Transverse colon (tissue), 4 donors: ENCODE data around the gene DCANP1. TPM values are rescaled to one million over a fixed set of nuclear protein-coding genes. Genes with fewer than 3 reads are reported as not detected.
A peak's percentile ranks its signal among the peaks of the same experiment; 100 is the strongest.

ENCODE experiments used
- DNase-seq: peaks from one replicate; pipeline ENCODE4 v3.0.0-alpha.2; 2019
- H3K27ac ChIP-seq, 4 donors: fragments of 200-600 bp; sonication (generic); 2 replicates each; pipeline ENCODE4 v1.5.1; 2016 to 2018; ENCODE audit warnings: inconsistent platforms in 4 of 4
- H3K27me3 ChIP-seq: fragments of 200-600 bp; sonication (generic); 2 replicates; pipeline ENCODE4 v1.5.1; 2017; ENCODE audit warnings: inconsistent platforms
- H3K36me3 ChIP-seq, 4 donors: fragments of 200-600 bp; sonication (generic); 2 replicates each; pipeline ENCODE4 v1.5.1; 2017 to 2019; ENCODE audit warnings: inconsistent platforms in 4 of 4
- H3K4me1 ChIP-seq, 4 donors: fragments of 200-600 bp; sonication (generic); 2 replicates each; pipeline ENCODE4 v1.5.1; 2017 to 2020; ENCODE audit warnings: inconsistent platforms in 4 of 4
- H3K4me3 ChIP-seq, 4 donors: fragments of 200-600 bp; sonication (generic); 1 replicate in 1 of 4; 2 replicates in 3 of 4; pipeline versions ENCODE4 v1.5.1 to v1.6.1; 2017 to 2019; ENCODE audit warnings: inconsistent platforms in 4 of 4
- H3K9me3 ChIP-seq, 2 donors: fragments of 200-600 bp; sonication (generic); 2 replicates each; pipeline ENCODE4 v1.5.1; 2017 to 2019; ENCODE audit warnings: inconsistent platforms in 2 of 2
- CTCF ChIP-seq, 5 experiments: fragments of 200-600 bp in 3 of 5; fragments of 450-650 bp in 2 of 5; sonication (generic) in 3 of 5; IDR thresholded peaks; 1 replicate in 2 of 5; 2 replicates in 3 of 5; pipeline ENCODE4 v1.5.1; 2016 to 2017; ENCODE audit warnings: antibody characterized with exemption in 5 of 5, inconsistent platforms in 3 of 5, mild to moderate bottlenecking in 2 of 5, moderate library complexity in 1 of 5
- EP300 ChIP-seq: sonication (generic); formaldehyde crosslinking; IDR thresholded peaks from one replicate; pipeline ENCODE4 v1.6.1; 2017; ENCODE audit warnings: antibody characterized with exemption, low read depth
- POLR2A ChIP-seq: fragments of 450-650 bp; IDR thresholded peaks from one replicate; pipeline ENCODE4 v1.6.1; 2016; ENCODE audit warnings: antibody characterized with exemption, mild to moderate bottlenecking, moderate library complexity
- POLR2AphosphoS5 ChIP-seq, 3 donors: sonication (generic); formaldehyde crosslinking; IDR thresholded peaks; one replicate each; pipeline ENCODE4 v1.6.1; 2016; ENCODE audit warnings: antibody characterized with exemption in 3 of 3
- WGBS, 2 donors: methylation state at CpG; one replicate each; pipeline ENCODE4 v1.1.5; 2018; ENCODE audit warnings: low coverage in 1 of 2; 5-methylcytosine and 5-hydroxymethylcytosine counted together
- in situ Hi-C, 4 donors: fragments of 200-750 bp; cut with MboI; loops; one replicate each; pipeline versions ENCODE4 v1.15.0 to v1.15.1; 2017; ENCODE audit warnings: low sequenced_read_pairs in 3 of 4, low pct_ligation_motif_present in 1 of 4, low pct_unique_long_range_greater_than_20kb in 1 of 4
- intact Hi-C: fragments of 100-400 bp; cut with DNase I; formaldehyde crosslinking; loops from one replicate; pipeline ENCODE4 v1.15.1; 2023; ENCODE audit warnings: low total_unique reads
- total RNA-seq, 4 donors: library from RNA; depleted of rRNA; stranded (reverse); fragments of >200 nt; gene quantifications; one replicate each; pipeline ENCODE4 v1.1.0, GENCODE V29; 2016

The DCANP1 gene
- total RNA-seq, 4 donors from 2014 or later = 0.95 TPM; not detected in 3

DNA sequence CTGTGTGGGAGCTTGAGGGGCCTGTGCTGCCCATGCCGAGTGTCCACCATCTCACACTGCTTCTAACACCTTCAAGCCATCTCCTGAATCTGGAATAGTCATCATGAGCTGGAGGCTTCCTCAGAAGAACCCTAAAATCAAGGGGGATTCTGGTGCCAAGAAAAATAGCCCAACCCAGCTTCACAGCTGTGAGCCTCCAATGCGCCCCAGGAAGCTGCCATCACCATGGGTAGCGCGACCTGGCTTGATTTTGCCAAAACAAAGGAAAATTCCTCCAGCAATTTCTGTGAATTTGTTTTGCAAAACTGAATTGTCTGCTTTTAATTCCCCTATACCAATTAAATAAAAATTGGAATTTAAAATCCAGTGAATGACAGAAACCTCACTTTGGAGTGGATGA is 11.2 kb upstream of the DCANP1 start:
- WGBS, 2 donors = 95% methylated on average over 4 of the region's 4 CpGs; no CpG with 5 or more reads in 1 of the 2 donors
- TF ChIP-seq POLR2AphosphoS5 (IDR thresholded peaks at IDR 0.05) (no peak), CTCF (IDR thresholded peaks at IDR 0.05) (no peak), POLR2A (no peak), EP300 (no peak)
- Histone ChIP-seq H3K9me3 (no peaks in the 10 kb centered on the region), H3K27me3 (no peaks in the 10 kb centered on the region), H3K36me3 (no peaks in the 10 kb centered on the region), H3K4me1 (peaks cover 0 to 10% (median 5%) of the 10 kb centered on the region in 4 donors), H3K4me3 (no peak overlapping the region), H3K27ac (no peak overlapping the region)
- intact Hi-C loops (no loop called here), in situ Hi-C loops (loop anchor here in 2 of 4 donors (25.0 kb wide), 1 partner anchor 379 kb away; the partner anchor contains the start of gene SLC25A48 (in 2 of the 2))
- DNase-seq = no peak

DNA sequence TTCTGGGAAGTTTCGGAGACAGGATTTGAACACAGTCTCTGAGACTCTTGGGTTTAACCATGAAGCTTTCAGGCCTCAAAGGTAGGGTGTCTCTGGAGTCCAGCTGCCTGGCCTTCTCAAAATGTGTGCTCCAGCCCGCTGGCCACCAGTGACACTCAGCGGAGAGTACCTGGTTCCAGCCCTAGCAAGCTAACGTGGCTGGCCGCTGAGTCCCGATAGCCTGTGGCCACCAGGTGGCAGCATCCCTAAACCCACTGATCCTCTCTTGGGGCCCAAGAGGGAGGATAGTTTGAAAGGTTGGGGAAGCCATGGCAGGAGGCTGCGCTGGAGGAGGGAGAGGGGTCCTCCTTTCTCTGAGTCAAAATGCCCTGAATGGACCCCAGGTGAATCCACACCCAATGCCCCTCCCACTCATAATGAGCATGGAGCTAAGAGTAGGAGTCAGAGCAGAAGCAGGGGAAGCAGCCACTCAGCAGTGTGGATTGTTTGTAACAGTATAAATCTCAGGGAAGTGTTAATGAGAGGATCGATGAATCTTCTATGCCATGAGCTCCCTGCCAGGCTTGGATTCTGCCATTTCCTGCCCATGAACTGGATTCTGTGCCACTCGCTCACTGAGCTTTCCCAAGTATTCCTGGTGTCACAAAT is 10.4 kb upstream of the DCANP1 start:
- Histone ChIP-seq H3K36me3 (no peaks in the 10 kb centered on the region), H3K9me3 (no peaks in the 10 kb centered on the region), H3K27ac (no peak overlapping the region), H3K27me3 (no peaks in the 10 kb centered on the region), H3K4me3 (no peak overlapping the region), H3K4me1 (peaks cover 0 to 10% (median 5%) of the 10 kb centered on the region in 4 donors)
- DNase-seq = peak; percentile 69
- TF ChIP-seq EP300 (no peak), CTCF (IDR thresholded peaks at IDR 0.05) (peak; percentile 52 to 75 (median 73))
- intact Hi-C loops = no loop called here
- in situ Hi-C loops = loop anchor here in 2 of 4 donors (25.0 kb wide), 1 partner anchor 380 kb away; the partner anchor contains the start of gene SLC25A48 (in 2 of the 2)
- 50% methylated on average over 8 of the region's 9 CpGs; no CpG with 5 or more reads in 1 of the 2 donors for WGBS, 2 donors

- Histone ChIP-seq H3K27me3 (no peaks in the 10 kb centered on the region), H3K36me3 (no peaks in the 10 kb centered on the region), H3K4me3 (no peak overlapping the region), H3K4me1 (peaks cover 0 to 10% (median 5%) of the 10 kb centered on the region in 4 donors), H3K27ac (no peak overlapping the region), H3K9me3 (no peaks in the 10 kb centered on the region)
- 84 to 94% methylated on average over 3 to 12 of the region's 12 CpGs for WGBS, 2 donors
- TF ChIP-seq EP300 = no peak
- TF ChIP-seq CTCF (IDR thresholded peaks at IDR 0.05) = no peak
- no peak for TF ChIP-seq POLR2AphosphoS5 (IDR thresholded peaks at IDR 0.05)
- TF ChIP-seq POLR2A = no peak
- peak; percentile 25 for DNase-seq
- intact Hi-C loops = no loop called here
- in situ Hi-C loops = loop anchor here in 2 of 4 donors (25.0 kb wide), 1 partner anchor 381 kb away; the partner anchor contains the start of gene SLC25A48 (in 2 of the 2)
These were observed 9.3 kb upstream of the DCANP1 start for GRCh38 chr5:135456238-135457099.

DNA sequence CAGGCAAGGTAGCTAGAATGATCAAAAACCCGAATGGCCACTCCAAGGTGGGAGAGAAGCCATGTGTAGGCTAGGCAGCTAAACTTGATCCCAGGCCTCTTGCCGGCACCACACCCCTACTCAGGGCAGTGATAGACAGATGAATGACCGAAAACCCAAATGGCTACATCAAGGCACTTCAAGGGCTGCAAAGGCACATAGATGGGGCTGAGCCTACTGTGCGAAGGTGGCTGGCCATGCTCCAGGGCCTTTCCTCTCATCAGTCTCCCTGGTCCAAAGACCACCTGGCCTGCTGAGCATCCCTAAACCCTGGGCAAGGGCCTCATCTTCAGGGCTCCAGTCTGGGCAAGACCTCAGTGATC is 8.7 kb upstream of the DCANP1 start:
- WGBS, 2 donors = 97% methylated on average over 4 of the region's 4 CpGs; no CpG with 5 or more reads in 1 of the 2 donors
- Histone ChIP-seq H3K4me1 (peaks cover 0 to 10% (median 5%) of the 10 kb centered on the region in 4 donors), H3K4me3 (no peak overlapping the region), H3K27me3 (no peaks in the 10 kb centered on the region), H3K27ac (no peak overlapping the region), H3K36me3 (no peaks in the 10 kb centered on the region), H3K9me3 (no peaks in the 10 kb centered on the region)
- in situ Hi-C loops (loop anchor here in 2 of 4 donors (25.0 kb wide), 1 partner anchor 381 kb away; the partner anchor contains the start of gene SLC25A48 (in 2 of the 2)), intact Hi-C loops (no loop called here)
- no peak for DNase-seq
- TF ChIP-seq EP300 = no peak
- no peak for TF ChIP-seq POLR2A
- TF ChIP-seq POLR2AphosphoS5 (IDR thresholded peaks at IDR 0.05) = no peak
- no peak for TF ChIP-seq CTCF (IDR thresholded peaks at IDR 0.05)
